ENCODE data around the gene CES1. TPM values are rescaled to one million over a fixed set of nuclear protein-coding genes. Genes with fewer than 3 reads are reported as not detected.

Gene CES1
- total and polyA plus RNA-seq, 2 of the 8 experiments (the other 6 are each of a cell fraction or from before 2014, with no cell fraction given), result 0.91 to 1.2 TPM

DNA sequence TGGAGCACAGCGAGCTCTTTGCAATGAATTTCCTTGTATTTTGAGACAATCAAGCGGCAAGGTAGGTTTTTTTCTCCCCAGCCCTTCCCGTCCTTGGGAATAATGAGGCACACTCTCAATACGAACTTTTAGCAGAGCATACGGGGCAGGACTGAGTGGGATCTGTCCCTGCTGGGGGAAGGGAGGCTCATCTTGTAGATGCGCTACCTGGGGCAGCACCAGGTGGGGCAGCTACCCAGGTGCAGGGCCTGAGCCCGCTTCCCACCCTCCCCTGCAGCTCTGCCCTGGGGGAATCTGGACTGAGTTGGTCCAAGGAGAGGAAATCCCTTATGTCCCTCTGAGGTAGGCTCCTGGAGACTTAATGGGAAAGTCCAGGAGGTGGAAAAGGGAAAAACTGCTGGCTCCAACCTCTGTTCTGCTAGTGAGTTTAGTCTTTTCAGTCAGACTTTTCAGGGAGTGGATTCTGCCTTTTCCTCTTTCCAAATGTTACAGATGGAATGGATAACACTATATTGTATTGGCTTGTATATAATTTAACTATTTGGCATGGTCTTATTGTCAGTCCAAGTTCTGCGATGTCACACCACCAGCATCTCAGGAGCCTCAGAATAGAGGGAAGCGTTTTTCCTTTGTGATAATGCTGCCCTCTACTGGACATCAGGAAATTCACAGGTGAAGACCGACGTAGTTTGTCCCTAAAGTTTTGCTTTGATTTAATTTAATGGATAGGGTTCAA, 9.6 kb upstream of the CES1 start:
- Histone ChIP-seq H2AFZ (ENCODE audit: low read length) (no peak overlapping the region), H3K23me2 (ENCODE audit: low read depth, low read length) (no peaks in the 10 kb centered on the region), H4K8ac (ENCODE audit: extremely low read depth, insufficient read depth, low read length) (no peak overlapping the region), H3K4me1 (replicated peaks in 1 of 4; ENCODE audit: control insufficient read depth in 3 of 4, insufficient read depth in 4 of 4, low read length in 3 of 4) (no peaks in the 10 kb centered on the region), H3K14ac (ENCODE audit: insufficient read length) (no peak overlapping the region), H3K9ac (replicated peaks in 1 of 4; ENCODE audit: extremely low read depth in 1 of 4, low read depth in 3 of 4, low read length in 3 of 4) (no peak overlapping the region), H4K91ac (replicated peaks; ENCODE audit: insufficient read length, low read length) (no peak overlapping the region), H3K27ac (ENCODE audit: low read depth, low read length) (no peak overlapping the region), H3K56ac (replicated peaks; ENCODE audit: insufficient read length, low read depth, low read length) (no peak overlapping the region), H2BK120ac (replicated peaks; ENCODE audit: low read depth, low read length) (no peak overlapping the region), H3K36me3 (ENCODE audit: control insufficient read depth in 2 of 4, insufficient read depth in 4 of 4, low read length in 3 of 4) (no peaks in the 10 kb centered on the region), H3K18ac (ENCODE audit: extremely low read depth, low read length) (no peak overlapping the region), H2AK5ac (ENCODE audit: low read depth, low read length) (no peak overlapping the region), H3K4me2 (ENCODE audit: insufficient read depth in 1 of 2, low read depth in 2 of 2, low read length in 2 of 2) (no peak overlapping the region), H4K20me1 (replicated peaks in 1 of 2; ENCODE audit: control insufficient read depth in 1 of 2, insufficient read depth in 2 of 2, low read length in 2 of 2) (no peaks in the 10 kb centered on the region), H3K79me1 (ENCODE audit: low read depth, low read length) (no peaks in the 10 kb centered on the region), H3K79me2 (ENCODE audit: control insufficient read depth in 1 of 2, insufficient read depth in 2 of 2, low read length in 2 of 2) (no peaks in the 10 kb centered on the region), H3K4me3 (ENCODE audit: extremely low read depth in 1 of 4, insufficient read depth in 2 of 4, low read depth in 3 of 4, low read length in 4 of 4) (no peak overlapping the region), H4K5ac (ENCODE audit: insufficient read length, low read depth, low read length) (no peak overlapping the region), H3K23ac (ENCODE audit: insufficient read length) (no peak overlapping the region), H3K4ac (replicated peaks; ENCODE audit: insufficient read length, low read depth, low read length) (no peak overlapping the region), H2BK12ac (ENCODE audit: low read depth, low read length) (no peak overlapping the region), H2BK20ac (ENCODE audit: low read length) (no peak overlapping the region), H2BK15ac (ENCODE audit: low read length) (no peak overlapping the region), H2BK5ac (ENCODE audit: low read depth, low read length) (no peak overlapping the region), H3K27me3 (replicated peaks in 1 of 4; ENCODE audit: control insufficient read depth in 3 of 4, extremely low read depth in 1 of 4, insufficient read depth in 3 of 4, low read length in 3 of 4) (no peaks in the 10 kb centered on the region), H3K9me3 (ENCODE audit: insufficient read depth in 2 of 2, low read depth in 1 of 2, low read length in 1 of 2) (no peaks in the 10 kb centered on the region)
- peak; percentile 88 for TF ChIP-seq RAD21 (IDR thresholded peaks at IDR 0.05 in 1 of 2, conservative IDR thresholded peaks at IDR 0.05 in 1 of 2; ENCODE audit: low read depth in 2 of 2, low read length in 2 of 2)
- TF ChIP-seq, protein P1, sequence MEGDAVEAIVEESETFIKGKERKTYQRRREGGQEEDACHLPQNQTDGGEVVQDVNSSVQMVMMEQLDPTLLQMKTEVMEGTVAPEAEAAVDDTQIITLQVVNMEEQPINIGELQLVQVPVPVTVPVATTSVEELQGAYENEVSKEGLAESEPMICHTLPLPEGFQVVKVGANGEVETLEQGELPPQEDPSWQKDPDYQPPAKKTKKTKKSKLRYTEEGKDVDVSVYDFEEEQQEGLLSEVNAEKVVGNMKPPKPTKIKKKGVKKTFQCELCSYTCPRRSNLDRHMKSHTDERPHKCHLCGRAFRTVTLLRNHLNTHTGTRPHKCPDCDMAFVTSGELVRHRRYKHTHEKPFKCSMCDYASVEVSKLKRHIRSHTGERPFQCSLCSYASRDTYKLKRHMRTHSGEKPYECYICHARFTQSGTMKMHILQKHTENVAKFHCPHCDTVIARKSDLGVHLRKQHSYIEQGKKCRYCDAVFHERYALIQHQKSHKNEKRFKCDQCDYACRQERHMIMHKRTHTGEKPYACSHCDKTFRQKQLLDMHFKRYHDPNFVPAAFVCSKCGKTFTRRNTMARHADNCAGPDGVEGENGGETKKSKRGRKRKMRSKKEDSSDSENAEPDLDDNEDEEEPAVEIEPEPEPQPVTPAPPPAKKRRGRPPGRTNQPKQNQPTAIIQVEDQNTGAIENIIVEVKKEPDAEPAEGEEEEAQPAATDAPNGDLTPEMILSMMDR (IDR thresholded peaks at IDR 0.05; ENCODE audit: control extremely low read depth in 1 of 3, insufficient read depth in 1 of 3, low read depth in 1 of 3, low read length in 3 of 3), result peak in 2 of 3 experiments; percentile 60 to 70; a peak in 3 of 4 replicates
- TF ChIP-seq POLR2A (IDR thresholded peaks at IDR 0.05; ENCODE audit: control extremely low read depth in 1 of 2, low read depth in 2 of 2, low read length in 2 of 2), result no peak
- no peak for TF ChIP-seq CBX8 (IDR thresholded peaks at IDR 0.05; ENCODE audit: borderline replicate concordance, low read depth, low read length)
- TF ChIP-seq KDM1A (IDR thresholded peaks at IDR 0.05; ENCODE audit: borderline replicate concordance, low read length), result no peak
- no peak for TF ChIP-seq ASH2L (IDR thresholded peaks at IDR 0.05; ENCODE audit: low read length)
- CTCF ChIA-PET (ENCODE audit: partially characterized antibody), result interaction anchor here (0.6 to 4.8 kb wide), 19 partner anchors 9 to 383 kb away, joined by 3 to 114 read pairs (median 4); partner anchors contain the start of gene CES1
- WGBS, 2 experiments (ENCODE audit: extremely low coverage in 1 of 2, insufficient coverage in 1 of 2, insufficient read length in 1 of 2, insufficient replicate concordance in 2 of 2, low coverage in 1 of 2, low lambda C conversion rate in 2 of 2, missing lambda C conversion rate in 1 of 2), result 61% methylated on average over 11 of the region's 11 CpGs; no CpG with 5 or more reads in 1 of the 2 experiments
- FAIRE-seq, result peak; percentile 39
- peak in 1 of 2 experiments; percentile 43 for DNase-seq (ENCODE audit: low read depth in 1 of 2, low spot score in 2 of 2)
- POLR2A ChIA-PET (ENCODE audit: partially characterized antibody), result interaction anchor here (0.6 kb wide), 1 partner anchor 405 kb away, joined by 3 read pairs; no protein-coding TSS in a partner anchor

All from H1 (cell line).